SW 1271 (cell line): ENCODE measurements around the gene RASL11B.

Experiments used
- DNase-seq, 2 experiments: peaks; one replicate each; lab custom pipeline; 2025; lab: John Stamatoyannopoulos, UW

RASL11B gene

DNA sequence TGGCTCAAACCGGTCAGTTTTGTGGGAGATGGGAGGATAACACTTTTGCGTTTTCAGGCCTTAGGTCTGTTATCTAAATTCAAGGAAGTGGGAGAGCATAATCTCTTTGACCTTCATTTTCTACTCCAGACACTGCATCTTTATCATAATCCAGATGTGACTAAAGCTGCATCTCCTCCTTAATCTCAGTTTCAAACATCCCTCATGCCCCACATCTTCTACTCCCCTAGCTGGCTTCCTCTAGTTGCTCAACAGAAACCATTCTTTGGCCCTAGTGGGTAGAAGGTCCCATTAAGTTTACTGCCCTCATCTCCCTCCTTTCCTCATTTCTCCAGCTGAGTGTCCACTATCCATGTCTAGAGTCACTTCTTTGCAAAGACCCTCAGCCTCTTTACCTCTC, 18.8 kb upstream of the RASL11B start:
- DNase-seq: no peak

DNA sequence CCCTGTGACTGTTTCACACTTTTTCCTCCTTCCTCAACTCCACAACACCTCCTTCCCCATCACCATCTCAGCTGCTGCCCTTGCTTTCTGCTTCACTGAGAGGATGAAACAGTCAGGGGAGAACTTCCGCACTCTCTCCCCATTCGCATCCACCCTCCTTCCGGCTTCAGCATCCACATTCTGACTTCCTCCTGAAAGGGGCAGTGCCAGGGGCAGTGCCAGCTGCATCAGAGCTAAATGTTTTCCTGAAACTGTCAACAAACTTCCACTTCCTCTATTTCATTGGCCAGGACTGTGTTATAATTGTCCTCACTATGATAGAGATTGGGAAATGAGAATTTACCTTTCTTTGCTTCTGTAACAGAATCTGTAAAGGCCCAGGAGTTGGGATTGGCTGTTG, 18.2 kb upstream of the RASL11B start:
- DNase-seq: no peak

DNA sequence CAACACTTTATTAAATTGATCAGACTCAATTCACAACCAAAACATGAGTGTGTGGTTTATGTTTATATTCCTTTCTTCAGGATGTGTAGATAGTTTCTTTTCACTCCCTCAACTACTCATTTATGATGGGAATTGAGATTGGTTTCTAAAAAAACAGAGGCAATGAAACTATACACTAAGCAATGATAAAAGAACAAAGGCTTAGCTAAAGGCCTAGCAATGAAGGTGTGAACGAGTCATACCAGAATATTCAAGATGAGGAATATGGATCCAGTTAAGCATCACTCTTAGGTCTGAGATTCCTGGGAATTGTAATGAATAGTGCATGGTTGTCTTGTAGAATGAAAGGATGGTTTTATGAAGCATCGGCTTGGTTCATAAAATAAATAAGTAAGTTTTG, 17.5 kb upstream of the RASL11B start:
- no peak for DNase-seq

DNA sequence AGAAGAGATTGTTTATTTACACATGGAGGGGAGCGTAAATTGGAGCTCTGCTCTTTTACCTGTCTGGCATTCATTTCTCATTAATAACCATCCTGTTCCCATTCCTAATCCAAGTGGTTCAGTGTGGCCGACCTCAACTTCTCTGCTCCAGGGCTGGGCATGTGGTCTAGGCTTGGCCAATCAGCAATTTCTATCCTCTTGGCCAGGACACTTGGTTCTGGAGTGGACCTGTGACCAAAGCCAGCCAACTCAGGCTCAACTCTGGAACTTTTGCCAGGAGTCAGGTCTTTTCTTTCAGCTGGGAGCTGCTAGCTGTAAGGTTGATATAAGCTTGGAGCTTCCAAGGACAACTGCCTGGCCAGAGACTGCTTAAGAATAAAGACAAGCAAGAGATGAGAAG, 15.6 kb upstream of the RASL11B start:
- DNase-seq: no peak

DNA sequence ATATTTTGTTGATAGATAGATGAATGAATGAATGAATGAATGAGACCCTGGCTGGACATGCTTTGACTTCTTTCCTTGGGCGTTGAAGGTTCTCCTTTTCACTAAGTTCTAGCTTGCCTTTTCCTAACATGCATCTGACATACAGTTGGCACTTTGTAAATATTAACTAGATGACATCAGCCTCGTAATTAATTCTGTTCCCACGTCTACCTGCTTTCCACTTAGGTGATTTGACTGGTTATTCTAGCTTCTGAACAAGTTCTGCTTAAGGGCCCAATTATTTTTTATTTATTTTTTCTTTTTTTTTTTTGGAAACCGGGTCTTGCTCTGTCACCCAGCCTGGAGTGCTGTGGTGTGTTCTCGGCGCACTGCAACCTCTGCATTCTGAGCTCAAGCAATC, 13.9 kb upstream of the RASL11B start:
- no peak for DNase-seq

DNA sequence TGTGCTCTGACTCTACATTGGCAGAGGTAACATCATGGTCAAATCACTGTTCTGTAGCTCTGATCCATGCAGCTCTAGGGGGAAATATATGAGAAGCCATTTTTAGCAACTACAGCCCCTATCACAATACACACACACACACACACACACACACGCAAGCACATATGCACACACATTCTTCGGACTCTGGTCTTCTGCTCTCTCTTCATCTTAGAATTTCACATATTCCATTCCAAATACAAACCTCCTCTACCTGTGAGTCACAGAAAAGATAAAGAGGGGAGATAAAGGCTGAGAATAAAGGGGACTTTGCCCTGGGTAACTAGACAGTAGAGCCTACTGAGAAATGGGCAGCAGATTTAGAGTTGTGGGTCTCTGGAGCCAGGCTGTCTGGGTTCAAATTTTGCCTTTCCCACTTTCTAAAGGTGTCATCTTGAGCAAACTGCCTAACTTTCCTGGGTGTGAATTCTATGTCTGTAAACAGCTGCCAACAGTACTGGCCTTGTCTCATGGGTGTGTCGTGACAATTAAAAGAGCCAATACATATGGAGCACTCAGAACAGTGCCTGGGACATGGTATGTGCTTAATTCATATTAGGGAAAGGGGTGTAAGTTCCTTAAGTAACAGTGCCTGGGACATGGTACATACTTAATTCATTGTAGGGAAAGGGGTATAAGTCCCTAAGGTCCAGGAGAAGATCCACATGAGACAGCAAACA, 11.6 kb upstream of the RASL11B start:
- DNase-seq: no peak

DNA sequence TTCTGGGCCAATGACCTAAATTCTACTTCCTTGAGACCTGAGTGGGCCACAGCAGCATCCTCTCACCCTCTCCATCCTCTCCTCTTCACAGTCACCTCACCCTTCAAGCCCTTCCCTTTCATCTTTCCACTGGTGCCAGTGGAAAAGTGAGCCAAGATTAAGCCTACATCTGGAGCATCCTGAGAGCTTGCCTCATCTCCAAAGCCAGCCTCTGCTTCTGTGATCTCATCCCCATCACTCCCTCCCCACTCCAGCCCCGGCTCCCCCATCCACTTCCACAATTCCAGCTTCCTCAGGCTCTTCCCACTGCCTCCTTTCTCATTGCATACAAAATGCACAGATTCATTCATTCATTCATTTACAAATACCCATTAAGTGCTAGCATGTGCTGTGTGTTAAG, 10.1 kb upstream of the RASL11B start:
- no peak for DNase-seq

DNA sequence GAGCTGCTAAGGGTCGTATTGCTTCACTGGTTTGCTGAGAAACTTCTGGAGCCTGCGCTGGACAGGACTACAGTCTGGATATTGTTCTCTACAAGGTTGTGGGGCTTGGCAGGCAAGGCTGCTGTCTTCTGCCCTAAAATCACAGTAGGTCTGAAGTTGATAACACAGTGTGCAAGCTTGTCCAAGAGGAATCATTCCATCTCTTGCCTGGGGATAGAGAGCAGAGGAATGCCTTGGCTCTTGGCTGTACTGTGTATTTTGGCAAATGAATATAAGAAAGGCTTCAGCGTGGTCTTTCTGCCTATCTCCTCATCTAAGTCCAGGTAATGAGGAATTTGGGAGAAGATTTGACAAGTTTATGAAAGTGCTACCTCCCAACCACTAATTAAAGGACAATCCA, 9.4 kb upstream of the RASL11B start:
- no peak for DNase-seq

DNA sequence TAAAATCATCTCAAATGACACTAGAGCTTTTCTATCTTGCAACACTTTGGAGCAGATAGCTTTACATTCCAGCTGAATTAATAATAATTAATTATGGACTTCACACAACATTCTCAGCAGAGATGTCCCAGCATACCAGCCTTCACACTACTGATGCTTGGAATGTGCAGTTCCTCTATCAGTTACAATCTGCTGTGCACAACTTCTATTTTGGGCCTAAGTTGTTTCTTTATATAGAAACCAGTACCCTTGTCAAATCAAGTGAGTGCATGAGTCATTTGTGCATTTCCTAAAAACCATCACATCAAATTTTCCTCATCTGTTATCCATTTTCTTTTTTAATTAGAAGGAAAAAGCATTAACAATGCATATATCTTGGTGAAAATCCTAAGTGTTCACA, 8.8 kb upstream of the RASL11B start:
- DNase-seq: no peak

DNA sequence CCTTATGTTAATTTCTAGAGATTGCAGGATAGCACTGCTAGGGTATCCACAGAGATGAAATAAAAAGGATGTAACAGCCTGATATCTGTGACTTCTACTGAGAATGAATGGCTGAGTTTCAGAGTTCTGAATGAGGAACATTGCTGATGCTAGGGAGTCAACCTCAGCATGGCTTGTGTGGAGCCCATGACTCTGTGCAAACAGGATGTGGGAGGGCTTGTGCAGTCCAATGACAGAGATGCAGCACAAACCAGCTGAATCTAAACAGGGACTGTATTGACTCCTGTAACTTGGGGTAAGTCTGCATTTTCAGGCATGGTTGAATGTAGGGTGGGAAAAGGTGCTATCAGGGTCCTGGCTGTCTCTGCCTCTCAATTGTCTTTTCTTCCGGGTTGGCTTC, 5.3 kb upstream of the RASL11B start:
- DNase-seq: no peak

DNA sequence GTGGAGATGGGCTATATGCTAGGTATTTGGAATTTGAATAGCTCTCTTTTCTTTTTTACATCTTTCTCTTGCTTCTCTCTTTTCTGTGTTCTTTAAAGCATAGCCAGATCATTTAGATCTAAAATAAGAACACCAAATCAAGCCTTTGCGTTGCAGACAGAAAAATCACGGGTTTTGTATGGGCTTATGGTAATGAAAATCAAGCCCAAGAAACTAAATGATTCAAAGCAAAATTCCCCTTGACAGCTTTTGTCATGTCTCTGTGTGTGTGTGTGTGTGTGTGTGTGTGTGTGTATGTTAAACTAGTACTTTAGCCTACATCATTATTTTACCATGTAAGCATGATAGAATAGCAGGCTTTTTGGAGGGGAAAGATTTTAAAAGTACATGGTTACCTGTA, 1.8 kb upstream of the RASL11B start:
- DNase-seq: no peak

DNA sequence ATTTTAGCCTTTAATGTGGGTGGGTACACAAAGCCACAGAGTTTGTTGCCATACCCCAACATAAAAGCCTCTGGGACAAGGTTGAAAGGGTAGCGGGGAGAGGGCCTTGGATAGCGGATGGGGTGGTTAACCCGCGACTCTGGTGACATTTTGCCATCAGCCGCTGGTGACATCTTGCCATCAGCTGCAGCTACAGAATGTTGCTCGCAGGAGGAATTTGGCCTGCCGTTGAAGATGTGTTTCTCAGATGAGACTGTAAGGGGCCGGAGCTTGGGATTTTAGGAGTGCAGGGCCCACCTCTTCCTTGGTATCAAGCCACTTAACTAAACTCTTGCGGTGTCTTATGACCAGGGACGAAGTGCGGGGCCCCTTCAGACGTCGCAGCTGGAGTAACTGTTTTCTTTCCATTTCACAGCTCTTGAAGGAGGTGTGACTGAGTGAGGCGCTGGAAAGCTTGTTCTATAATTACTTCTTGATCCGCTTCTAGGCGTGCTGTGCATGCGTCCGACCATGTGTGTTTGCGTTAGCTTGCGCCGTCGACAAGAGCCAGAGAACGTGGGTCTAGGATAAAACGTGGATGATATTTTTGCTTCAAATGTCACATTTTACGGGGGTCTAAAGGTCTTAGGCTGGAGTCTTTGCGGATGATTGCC, 820 bp upstream of the RASL11B start:
- DNase-seq: no peak

DNA sequence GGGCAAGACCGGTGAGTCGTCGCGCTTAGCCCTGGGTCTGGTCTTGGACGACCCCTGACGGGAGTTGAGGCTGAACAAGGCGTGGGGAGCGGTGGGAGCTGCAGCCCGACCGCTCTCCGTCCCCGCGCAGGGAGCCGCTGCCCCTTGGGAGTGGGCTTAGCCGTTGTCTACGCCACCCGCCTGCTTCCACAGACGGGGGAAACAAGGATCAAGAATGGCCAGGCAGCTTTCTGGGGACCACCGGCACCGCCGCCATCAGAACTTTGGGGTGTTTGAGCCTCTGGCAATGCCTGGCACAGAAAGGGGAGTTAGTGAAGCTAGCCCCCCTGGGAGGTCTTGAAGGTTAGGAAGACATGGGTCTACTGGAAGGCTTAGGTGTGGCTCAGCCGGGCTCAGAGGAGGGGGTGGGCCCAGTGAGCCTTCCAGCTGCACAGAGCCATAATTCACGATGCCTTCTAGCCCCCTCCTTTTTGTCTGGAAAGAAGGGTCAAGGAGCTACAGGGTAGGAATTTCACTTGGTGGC, 583 bp downstream of the RASL11B start:
- no peak for DNase-seq

DNA sequence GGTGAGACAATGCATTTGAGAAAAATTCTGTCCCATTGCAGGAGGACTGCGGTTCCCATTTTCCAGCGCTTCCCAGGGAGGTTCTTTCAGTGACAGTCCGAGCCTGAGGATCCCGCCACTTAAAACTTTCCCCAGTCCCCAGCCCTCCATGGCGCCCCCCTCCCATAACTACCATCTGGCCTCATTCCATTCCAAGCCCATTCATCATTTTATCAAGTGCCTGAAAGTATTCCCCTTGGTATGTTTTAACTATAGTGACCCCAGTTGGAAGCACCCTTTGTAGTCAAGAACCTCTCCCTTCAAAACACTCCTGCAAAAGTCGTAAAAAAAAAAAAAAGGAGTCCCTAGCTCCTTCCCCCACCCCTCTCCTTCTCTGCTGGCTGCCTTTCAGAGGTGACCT, 1.2 kb downstream of the RASL11B start:
- no peak for DNase-seq

DNA sequence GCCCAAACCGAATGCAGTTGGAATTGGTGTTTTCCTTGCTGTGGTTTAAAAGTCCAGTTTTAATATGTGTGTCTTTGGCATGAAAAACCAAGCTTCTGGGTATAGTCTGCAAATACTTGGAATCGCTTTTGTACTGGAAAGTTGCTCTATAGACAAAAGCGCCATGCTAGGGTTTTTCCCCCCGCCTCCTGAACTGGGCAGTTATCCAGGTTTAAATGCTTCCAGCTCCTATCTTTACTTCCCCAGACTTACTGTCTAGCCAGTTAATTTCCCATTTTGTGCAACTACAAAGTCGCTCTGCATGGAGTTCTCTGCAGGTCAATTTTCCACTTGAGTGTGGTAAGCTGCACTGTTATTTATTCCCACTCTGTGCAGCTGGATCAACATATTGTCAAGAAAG, 2.7 kb downstream of the RASL11B start:
- no peak for DNase-seq

DNA sequence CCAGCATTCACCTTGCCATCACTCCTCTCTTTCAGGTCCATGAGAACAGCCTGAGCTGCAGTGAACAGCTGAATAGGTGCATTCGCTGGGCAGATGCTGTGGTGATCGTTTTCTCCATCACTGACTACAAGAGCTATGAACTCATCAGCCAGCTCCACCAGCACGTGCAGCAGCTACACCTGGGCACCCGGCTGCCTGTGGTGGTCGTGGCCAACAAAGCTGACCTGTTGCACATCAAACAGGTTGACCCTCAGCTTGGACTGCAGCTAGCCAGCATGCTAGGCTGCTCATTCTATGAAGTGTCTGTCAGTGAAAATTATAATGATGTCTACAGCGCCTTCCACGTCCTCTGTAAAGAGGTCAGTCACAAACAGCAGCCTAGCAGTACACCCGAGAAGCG, 3.2 kb downstream of the RASL11B start:
- DNase-seq: no peak

DNA sequence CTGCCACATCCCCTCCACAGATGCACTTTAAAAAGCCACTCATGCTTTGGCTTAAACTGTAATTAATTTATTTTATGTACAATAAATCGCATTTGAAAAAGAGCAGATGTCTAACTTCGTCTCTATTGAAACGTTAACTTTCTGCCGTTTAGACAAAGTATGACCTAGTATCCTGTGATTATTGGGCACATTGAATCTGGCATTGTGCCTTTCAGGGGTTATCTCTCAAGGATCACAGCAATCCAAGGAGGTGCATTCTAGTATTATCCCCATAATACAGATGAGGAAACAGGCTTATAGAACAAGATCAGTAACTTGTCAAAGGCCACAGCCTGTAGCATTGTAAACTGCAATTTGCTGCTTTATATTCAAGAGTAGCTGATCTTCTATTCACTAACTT, 4.6 kb downstream of the RASL11B start:
- no peak for DNase-seq

DNA sequence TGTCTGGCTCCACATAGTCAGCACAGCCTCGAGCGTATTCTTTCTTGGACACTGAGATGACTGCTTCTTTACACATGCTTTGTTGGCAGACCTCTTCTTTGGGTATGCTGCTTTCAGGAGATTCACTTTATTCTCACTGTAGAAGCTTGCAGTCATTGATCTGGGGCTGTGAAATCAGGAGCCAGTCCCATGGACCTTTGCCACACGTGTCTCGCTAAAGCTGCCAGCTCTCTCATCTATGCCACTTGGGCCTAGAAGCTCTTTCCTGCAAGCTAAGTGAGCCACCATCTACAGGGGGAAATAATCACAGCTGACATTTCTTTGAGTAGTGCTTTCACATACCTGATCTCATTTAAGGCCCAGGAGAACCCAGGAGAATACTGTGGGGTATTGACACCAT, 5.0 kb downstream of the RASL11B start:
- no peak for DNase-seq

DNA sequence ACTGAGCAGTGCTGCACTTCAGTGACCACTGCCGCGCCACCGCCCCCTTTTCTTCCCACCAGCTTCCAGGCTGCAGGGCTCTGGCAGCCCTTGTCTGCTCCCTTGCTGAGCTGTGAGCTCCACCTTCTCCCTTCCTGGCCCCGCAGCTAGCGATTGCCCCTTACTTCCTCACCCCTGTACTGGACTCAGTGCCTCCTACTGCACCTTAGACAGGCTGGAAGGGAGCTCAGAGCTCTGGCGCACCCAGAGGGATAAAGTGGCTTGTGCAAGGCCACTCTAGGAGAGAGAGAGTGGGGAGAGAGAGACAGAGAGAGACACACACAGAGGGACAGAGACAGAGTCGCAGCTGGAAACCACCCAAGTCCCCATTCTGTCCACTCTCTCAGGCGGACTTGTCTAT, 6.0 kb downstream of the RASL11B start:
- DNase-seq: no peak

DNA sequence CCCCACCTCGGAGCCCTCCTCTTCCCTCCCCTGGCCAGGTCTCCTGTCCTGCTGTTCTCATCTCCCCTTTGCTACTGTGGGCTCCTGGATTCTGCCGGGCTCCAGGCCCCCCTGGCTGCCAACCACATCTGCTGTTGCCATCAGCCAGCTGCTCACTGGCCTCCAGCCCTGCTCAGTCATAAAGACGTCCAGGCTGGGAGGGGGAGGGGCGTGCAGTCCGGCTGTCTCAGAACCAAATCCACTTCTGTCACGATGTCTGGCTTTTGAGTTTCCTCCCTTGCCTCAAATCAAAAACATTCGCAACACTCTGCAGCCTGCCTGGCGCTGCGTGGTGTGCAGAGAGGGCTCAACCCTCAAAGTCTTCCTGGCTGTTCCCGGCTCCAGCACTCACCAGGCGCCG, 7.1 kb downstream of the RASL11B start:
- no peak for DNase-seq

DNA sequence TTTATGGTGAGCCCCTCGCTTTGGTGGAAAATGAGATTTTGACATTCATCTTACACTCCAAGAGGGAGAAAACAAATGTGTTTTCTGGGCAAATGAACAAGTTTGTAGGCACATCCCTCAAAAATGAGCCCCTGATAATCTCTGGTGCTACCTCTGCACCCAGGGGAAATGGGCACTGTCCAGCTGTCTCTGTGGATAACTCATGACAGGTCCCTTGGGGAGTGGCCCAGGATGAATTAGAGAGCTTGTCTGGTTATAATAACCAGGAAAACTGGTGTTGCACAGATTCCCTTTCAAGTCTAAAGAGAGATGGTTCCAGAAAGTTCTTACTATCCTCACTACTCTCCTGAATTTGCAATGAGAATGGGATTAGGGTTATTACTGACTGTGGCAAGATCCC, 7.5 kb downstream of the RASL11B start:
- no peak for DNase-seq

DNA sequence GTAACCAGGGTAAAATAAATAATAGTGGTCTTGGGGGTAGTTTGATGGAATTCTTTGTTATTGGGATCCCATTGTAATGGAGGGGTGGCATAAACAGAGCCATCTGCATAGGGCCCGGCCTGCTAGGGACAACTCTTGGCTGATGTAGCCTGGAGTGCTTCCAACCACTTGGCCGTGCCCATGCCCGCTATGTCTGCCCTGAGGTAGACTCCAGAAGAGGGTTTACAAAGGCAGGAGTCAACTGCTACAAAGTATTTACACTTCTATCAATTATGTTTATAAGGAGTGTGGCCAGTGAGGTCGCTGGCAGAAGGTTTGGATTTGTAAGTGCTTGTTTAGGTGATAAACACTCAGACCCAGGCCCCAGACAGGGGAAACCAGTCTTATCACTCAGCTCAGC, 8.1 kb downstream of the RASL11B start:
- DNase-seq: no peak

DNA sequence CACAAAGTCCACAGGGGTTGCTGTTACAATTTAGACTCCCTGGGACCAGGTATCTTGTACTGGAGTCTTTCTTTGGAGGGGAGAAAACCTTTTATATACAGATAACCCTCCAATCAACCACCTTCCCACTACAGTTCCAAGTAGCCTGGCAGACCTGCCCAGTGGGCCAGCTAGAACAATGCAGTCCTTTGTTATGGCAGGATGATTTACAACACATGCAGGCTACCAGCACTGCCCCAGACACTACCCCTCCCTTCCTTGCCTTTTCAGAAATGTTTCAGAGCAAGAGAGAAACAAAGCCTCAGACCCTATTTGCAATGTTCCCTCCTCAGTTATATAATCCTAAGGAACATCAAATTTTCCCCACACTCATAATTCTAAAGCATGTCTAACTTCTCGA, 11.1 kb downstream of the RASL11B start:
- no peak for DNase-seq

DNA sequence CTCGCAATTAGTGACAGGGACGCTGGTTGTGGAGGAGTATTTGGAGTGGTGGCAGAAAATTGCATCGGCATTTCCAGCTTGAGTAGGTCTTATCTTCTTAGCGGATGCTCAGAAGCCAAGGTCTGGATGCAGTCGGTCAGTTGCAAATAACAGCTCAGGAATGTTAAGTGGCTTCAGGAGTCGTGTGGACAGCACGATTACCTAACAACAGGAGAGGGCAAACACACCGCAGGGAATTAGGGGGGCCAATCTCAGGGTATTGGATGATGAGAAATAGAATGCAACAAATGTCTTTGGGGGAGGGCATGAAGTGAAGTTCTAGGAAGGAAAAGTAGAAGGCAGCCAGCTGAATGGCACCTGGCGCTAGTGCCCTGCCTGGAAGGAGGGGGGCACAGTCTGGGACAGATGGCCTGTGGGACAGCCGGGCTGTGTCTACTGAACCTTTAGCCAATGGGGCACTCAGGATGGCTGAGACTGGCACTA, 11.8 kb downstream of the RASL11B start:
- DNase-seq: no peak
